ENCODE results near the gene NUMB.

Gene NUMB

GRCh38 chr14:73289729-73290128 is 168.6 kb downstream of the NUMB start:
- no peak for DNase-seq (ENCODE audit: low read depth in 2 of 2)

- DNase-seq (ENCODE audit: low read depth in 2 of 2) = no peak
Observed at GRCh38 chr14:73289308-73289707, 169.0 kb downstream of the NUMB start.

- no peak for DNase-seq (ENCODE audit: low read depth in 2 of 2)
Observed at GRCh38 chr14:73287071-73287470, 171.3 kb downstream of the NUMB start.

- no peak for DNase-seq (ENCODE audit: low read depth in 2 of 2)
Observed at GRCh38 chr14:73286598-73286997, 171.7 kb downstream of the NUMB start.

- DNase-seq (ENCODE audit: low read depth in 2 of 2) = no peak
Observed at GRCh38 chr14:73285979-73286378, 172.4 kb downstream of the NUMB start.

GRCh38 chr14:73283608-73284379 is 174.6 kb downstream of the NUMB start:
- DNase-seq (ENCODE audit: low read depth in 2 of 2) = no peak

GRCh38 chr14:73280903-73281302 is 177.4 kb downstream of the NUMB start:
- DNase-seq (ENCODE audit: low read depth in 2 of 2) = no peak

- DNase-seq (ENCODE audit: low read depth in 2 of 2) = no peak
Observed at GRCh38 chr14:73277376-73277775, 181.0 kb downstream of the NUMB start.

GRCh38 chr14:73276836-73277235 is 181.5 kb downstream of the NUMB start:
- no peak for DNase-seq (ENCODE audit: low read depth in 2 of 2)

GRCh38 chr14:73273799-73274198 is 184.5 kb downstream of the NUMB start:
- no peak for DNase-seq (ENCODE audit: low read depth in 2 of 2)

GRCh38 chr14:73272393-73272792 is 186.0 kb downstream of the NUMB start:
- no peak for DNase-seq (ENCODE audit: low read depth in 2 of 2)

GRCh38 chr14:73269729-73270531 is 188.4 kb downstream of the NUMB start:
- no peak for DNase-seq (ENCODE audit: low read depth in 2 of 2)

GRCh38 chr14:73267474-73267873 is 190.9 kb downstream of the NUMB start:
- DNase-seq (ENCODE audit: low read depth in 2 of 2) = no peak

- DNase-seq (ENCODE audit: low read depth in 2 of 2) = no peak
Observed at GRCh38 chr14:73266317-73266716, 192.0 kb downstream of the NUMB start.

- no peak for DNase-seq (ENCODE audit: low read depth in 2 of 2)
Observed at GRCh38 chr14:73265721-73266046, 192.7 kb downstream of the NUMB start.

GRCh38 chr14:73264885-73265720 is 193.2 kb downstream of the NUMB start:
- no peak for DNase-seq (ENCODE audit: low read depth in 2 of 2)

GRCh38 chr14:73264080-73264884 is 194.1 kb downstream of the NUMB start:
- no peak for DNase-seq (ENCODE audit: low read depth in 2 of 2)

- DNase-seq (ENCODE audit: low read depth in 2 of 2) = no peak
Observed at GRCh38 chr14:73263606-73264005, 194.7 kb downstream of the NUMB start.

- DNase-seq (ENCODE audit: low read depth in 2 of 2) = no peak
Observed at GRCh38 chr14:73262427-73263183, 195.7 kb downstream of the NUMB start.

- DNase-seq (ENCODE audit: low read depth in 2 of 2) = no peak
Observed at GRCh38 chr14:73261520-73262426, 196.6 kb downstream of the NUMB start.
